IMR-90 (cell line): ENCODE results near the gene HSD17B3. TPM values are rescaled to one million over a fixed set of nuclear protein-coding genes. Genes with fewer than 3 reads are reported as not detected.

Experiments
- ATAC-seq: fragments of 200-7000 bp; cut with Tn5 transposase; 2 replicates; pipeline ENCODE4 v1.9.1; 2020; ENCODE audit warnings: low read depth, mild to moderate bottlenecking, moderate library complexity
- BruUV-seq: library from RNA; stranded (reverse); fragments of 400-500 nt; replicated peaks from 2 replicates; lab custom pipeline; 2021; lab: Mats Ljungman, UMichigan
- CTCF ChIA-PET: fragments of 300-600 bp; formaldehyde crosslinking; extraction: SDS; loops from one replicate; lab custom pipeline; 2021; ENCODE audit warnings: antibody characterized with exemption; lab: Yijun Ruan, JAX
- POLR2A ChIA-PET: fragments of 300-600 bp; sonication (Branson Sonifier 250); formaldehyde crosslinking; loops from one replicate; lab custom pipeline; 2022; ENCODE audit warnings: antibody characterized with exemption; ENCODE audit not compliant: unreplicated experiment; lab: Charles Lee
- DNase-seq: peaks from one replicate; pipeline ENCODE4 v3.0.0; 2013
- H2AFZ ChIP-seq: replicated peaks from 2 replicates; pipeline ENCODE3; 2013; ENCODE audit warnings: low read length, mild to moderate bottlenecking; ENCODE audit not compliant: poor library complexity
- H2AK5ac ChIP-seq: 2 replicates; pipeline ENCODE4 v1.6.1; 2013; ENCODE audit warnings: low read depth, low read length, inconsistent platforms
- H2AK9ac ChIP-seq: replicated peaks from 2 replicates; pipeline ENCODE3; 2013; ENCODE audit warnings: mild to moderate bottlenecking, low read depth, low read length, moderate library complexity; ENCODE audit not compliant: poor library complexity
- H2BK120ac ChIP-seq: 2 replicates; pipeline ENCODE4 v1.6.1; 2013; ENCODE audit warnings: low read depth, low read length, inconsistent platforms
- H2BK15ac ChIP-seq: 3 replicates; pipeline ENCODE4 v1.6.1; 2013; ENCODE audit warnings: low read depth, low read length, inconsistent platforms
- H2BK20ac ChIP-seq: 2 replicates; pipeline ENCODE4 v1.6.1; 2013; ENCODE audit warnings: low read depth, mild to moderate bottlenecking, inconsistent platforms, low read length, moderate library complexity
- H2BK5ac ChIP-seq: 2 replicates; pipeline ENCODE4 v1.6.1; 2013; ENCODE audit warnings: mild to moderate bottlenecking, low read depth, low read length, inconsistent platforms; ENCODE audit not compliant: poor library complexity, severe bottlenecking
- H3K14ac ChIP-seq: replicated peaks from 2 replicates; pipeline ENCODE4 v1.6.1; 2013; ENCODE audit warnings: low read depth, low read length, inconsistent platforms
- H3K18ac ChIP-seq: 2 replicates; pipeline ENCODE4 v1.6.1; 2013; ENCODE audit warnings: low read depth, low read length, control low read depth
- H3K23ac ChIP-seq: 2 replicates; pipeline ENCODE4 v1.6.1; 2013; ENCODE audit warnings: low read depth, low read length, inconsistent platforms
- H3K27ac ChIP-seq: 2 replicates; pipeline ENCODE4 v1.5.1; 2013; ENCODE audit warnings: mild to moderate bottlenecking, control low read depth, low read length; ENCODE audit not compliant: insufficient read depth
- H3K27me3 ChIP-seq: 2 replicates; pipeline ENCODE4 v1.6.1; 2013; ENCODE audit warnings: low read length; ENCODE audit not compliant: control insufficient read depth, insufficient read depth
- H3K36me3 ChIP-seq: 2 replicates; pipeline ENCODE4 v1.6.1; 2013; ENCODE audit warnings: low read length, mixed read lengths; ENCODE audit not compliant: control insufficient read depth, insufficient read depth
- H3K4ac ChIP-seq: 2 replicates; pipeline ENCODE4 v1.6.1; 2013; ENCODE audit warnings: low read depth, low read length, inconsistent platforms
- H3K4me1 ChIP-seq: 2 replicates; pipeline ENCODE4 v1.6.1; 2013; ENCODE audit warnings: low read length, mixed read lengths; ENCODE audit not compliant: control insufficient read depth, insufficient read depth
- H3K4me2 ChIP-seq: 2 replicates; pipeline ENCODE4 v1.6.1; 2013; ENCODE audit warnings: low read depth, mild to moderate bottlenecking, control low read depth, low read length, moderate library complexity
- H3K4me3 ChIP-seq: 2 replicates; pipeline ENCODE4 v1.5.1; 2013; ENCODE audit warnings: low read depth, mild to moderate bottlenecking, control low read depth, low read length, moderate library complexity; ENCODE audit not compliant: insufficient read depth
- H3K56ac ChIP-seq: 2 replicates; pipeline ENCODE4 v1.6.1; 2013; ENCODE audit warnings: low read length, inconsistent platforms; ENCODE audit not compliant: insufficient read depth; ENCODE audit errors: extremely low read depth
- H3K79me1 ChIP-seq, 2 experiments: 2 replicates each; pipeline ENCODE4 v1.6.1; 2013; ENCODE audit warnings: low read length in 2 of 2, inconsistent platforms in 1 of 2, low read depth in 1 of 2
- H3K9ac ChIP-seq: 2 replicates; pipeline ENCODE4 v1.6.1; 2013; ENCODE audit warnings: low read depth, low read length, control low read depth
- H3K9me1 ChIP-seq: 2 replicates; pipeline ENCODE4 v1.6.1; 2013; ENCODE audit warnings: low read length, inconsistent platforms; ENCODE audit not compliant: insufficient read depth
- H3K9me3 ChIP-seq: 2 replicates; pipeline ENCODE4 v1.6.1; 2013; ENCODE audit warnings: low read length; ENCODE audit not compliant: control insufficient read depth, insufficient read depth
- H4K20me1 ChIP-seq: 2 replicates; pipeline ENCODE4 v1.6.1; 2013; ENCODE audit warnings: low read length, inconsistent platforms; ENCODE audit not compliant: insufficient read depth
- H4K5ac ChIP-seq: 2 replicates; pipeline ENCODE4 v1.6.1; 2013; ENCODE audit warnings: mild to moderate bottlenecking, low read depth, low read length, control low read depth
- H4K8ac ChIP-seq, 2 experiments: 2 replicates each; pipeline ENCODE4 v1.6.1; 2013; ENCODE audit warnings: low read depth in 2 of 2, low read length in 2 of 2, control low read depth in 1 of 2, inconsistent platforms in 1 of 2
- H4K91ac ChIP-seq: 2 replicates; pipeline ENCODE4 v1.6.1; 2013; ENCODE audit warnings: low read depth, low read length, inconsistent platforms; ENCODE audit not compliant: insufficient read depth
- BHLHE40 ChIP-seq: fragments of 150-350 bp; IDR thresholded peaks from 2 replicates; pipeline ENCODE4 v1.6.1; 2016; ENCODE audit warnings: mild to moderate bottlenecking, low read depth, low read length
- CEBPB ChIP-seq: IDR thresholded peaks from 2 replicates; pipeline ENCODE4 v1.6.1; 2012; ENCODE audit warnings: low read depth, low read length, improper control_type of control experiment
- CHD1 ChIP-seq: IDR thresholded peaks from 2 replicates; pipeline ENCODE4 v1.6.1; 2012; ENCODE audit warnings: low read depth, low read length, improper control_type of control experiment
- CTCF ChIP-seq: conservative IDR thresholded peaks from 2 replicates; pipeline ENCODE4 v1.5.1; 2012; ENCODE audit warnings: mild to moderate bottlenecking, low read depth, low read length, improper control_type of control experiment
- FOS ChIP-seq: fragments of 150-350 bp; IDR thresholded peaks from 2 replicates; pipeline ENCODE4 v1.6.1; 2016; ENCODE audit warnings: low read depth, low read length
- MAFK ChIP-seq: IDR thresholded peaks from 2 replicates; pipeline ENCODE4 v1.6.1; 2012; ENCODE audit warnings: low read depth, low read length, improper control_type of control experiment
- MAZ ChIP-seq: IDR thresholded peaks from 2 replicates; pipeline ENCODE4 v1.6.1; 2012; ENCODE audit warnings: low read depth, mild to moderate bottlenecking, low read length, improper control_type of control experiment, moderate library complexity, borderline replicate concordance
- MXI1 ChIP-seq: IDR thresholded peaks from 2 replicates; pipeline ENCODE4 v1.6.1; 2012; ENCODE audit warnings: low read depth, mild to moderate bottlenecking, low read length, moderate library complexity, borderline replicate concordance
- NFE2L2 ChIP-seq: fragments of 150-350 bp; IDR thresholded peaks from 2 replicates; pipeline ENCODE4 v1.6.1; 2016; ENCODE audit warnings: low read depth, mild to moderate bottlenecking, low read length
- POLR2A ChIP-seq: IDR thresholded peaks from 2 replicates; pipeline ENCODE4 v1.6.1; 2012; ENCODE audit warnings: mild to moderate bottlenecking, low read depth, low read length
- RAD21 ChIP-seq: IDR thresholded peaks from 2 replicates; pipeline ENCODE4 v1.6.1; 2012; ENCODE audit warnings: low read length, improper control_type of control experiment
- RCOR1 ChIP-seq: IDR thresholded peaks from 2 replicates; pipeline ENCODE4 v1.6.1; 2012; ENCODE audit warnings: mild to moderate bottlenecking, low read length, improper control_type of control experiment; ENCODE audit not compliant: insufficient replicate concordance
- RFX5 ChIP-seq: IDR thresholded peaks from 2 replicates; pipeline ENCODE4 v1.8.0; 2012; ENCODE audit warnings: low read depth, mild to moderate bottlenecking, low read length, moderate library complexity
- SMC3 ChIP-seq: fragments of 150-350 bp; IDR thresholded peaks from 2 replicates; pipeline ENCODE4 v1.6.1; 2016; ENCODE audit warnings: low read depth, mild to moderate bottlenecking, antibody characterized with exemption, low read length, moderate library complexity
- USF2 ChIP-seq: fragments of 150-350 bp; IDR thresholded peaks from 2 replicates; pipeline ENCODE4 v1.6.1; 2017; ENCODE audit warnings: mild to moderate bottlenecking, antibody characterized with exemption, low read length, low read depth
- WGBS, 2 experiments: methylation state at CpG; one replicate each; pipeline versions ENCODE4 v1.1.5 to v1.1.7; 2013; ENCODE audit warnings: missing lambda C conversion rate in 2 of 2; ENCODE audit not compliant: insufficient read length in 1 of 2; ENCODE audit errors: extremely low coverage in 2 of 2; 5-methylcytosine and 5-hydroxymethylcytosine counted together
- dilution Hi-C: fragments of 300-500 bp; cut with HindIII; formaldehyde crosslinking; loops from one replicate; pipeline ENCODE4 v1.14.3; 2018; ENCODE audit warnings: low sequenced_read_pairs; ENCODE audit not compliant: unreplicated experiment
- in situ Hi-C: fragments of 300-500 bp; cut with MboI; formaldehyde crosslinking; loops from 3 replicates; pipeline ENCODE4 v1.14.3; 2019; ENCODE audit warnings: low sequenced_read_pairs, inconsistent platforms, mixed read lengths
- intact Hi-C: fragments of 100-400 bp; cut with micrococcal nuclease; formaldehyde crosslinking; loops from 2 replicates; pipeline ENCODE4 v1.10.0; 2022
- polyA plus RNA-seq, 3 experiments: library from polyadenylated mRNA; depleted of rRNA; stranded (reverse); fragments of >200 nt; gene quantifications; 2 replicates each; pipeline ENCODE4 v1.2.3, GENCODE V29; 2012; ENCODE audit warnings: low replicate concordance in 1 of 3
- total RNA-seq: library from RNA; depleted of rRNA; stranded (reverse); fragments of >200 nt; gene quantifications from 2 replicates; pipeline ENCODE4 v1.2.3, GENCODE V29; 2012

Gene HSD17B3
- total and polyA plus RNA-seq, 2 of the 4 experiments (the other 2 are of a cell fraction), result 0.18 TPM; not detected in 1

- Histone ChIP-seq H3K56ac (no peak overlapping the region), H3K79me1 (no peaks in the 10 kb centered on the region), H2BK15ac (no peak overlapping the region), H4K8ac (no peak overlapping the region), H3K23ac (no peak overlapping the region), H3K14ac (no peak overlapping the region), H4K20me1 (no peaks in the 10 kb centered on the region), H2AK5ac (no peak overlapping the region), H3K18ac (no peak overlapping the region), H2AK9ac (no peak overlapping the region), H2AFZ (no peak overlapping the region), H3K27me3 (peaks cover 35% of the 10 kb centered on the region), H3K4me1 (peaks cover 2% of the 10 kb centered on the region; the same call in 1 of the 2 replicates), H3K4me3 (no peak overlapping the region), H3K36me3 (no peaks in the 10 kb centered on the region), H4K91ac (no peak overlapping the region), H2BK5ac (no peak overlapping the region), H3K9me1 (no peaks in the 10 kb centered on the region), H3K27ac (no peak overlapping the region), H4K5ac (no peak overlapping the region), H3K9me3 (no peaks in the 10 kb centered on the region), H2BK20ac (no peak overlapping the region), H3K9ac (no peak overlapping the region), H3K4ac (no peak overlapping the region), H2BK120ac (no peak overlapping the region), H3K4me2 (no peak overlapping the region)
- DNase-seq (no peak), ATAC-seq (no peak)
- in situ Hi-C loops (loop anchor here (10.0 to 25.0 kb wide), 3 partner anchors 479 to 1551 kb away; no protein-coding TSS in a partner anchor), dilution Hi-C loops (no loop called here), intact Hi-C loops (loop anchor here (5.0 to 10.0 kb wide), 6 partner anchors 191 to 1084 kb away; partner anchors contain the start of genes ERCC6L2 and FANCC)
- ChIA-PET CTCF (no interaction called here), POLR2A (interaction anchor here (0.6 kb wide), 2 partner anchors 1010 to 1212 kb away, joined by 3 read pairs; no protein-coding TSS in a partner anchor)
- no TSS peak for BruUV-seq
- TF ChIP-seq BHLHE40, result no peak
- TF ChIP-seq NFE2L2, result no peak
- TF ChIP-seq CHD1, result no peak
- TF ChIP-seq SMC3, result no peak
- TF ChIP-seq RAD21, result no peak
- TF ChIP-seq CTCF, result no peak
- TF ChIP-seq FOS, result no peak
- TF ChIP-seq MXI1, result no peak
- TF ChIP-seq MAFK, result no peak
- TF ChIP-seq RCOR1, result no peak
- no peak for TF ChIP-seq MAZ
- no peak for TF ChIP-seq USF2
- no peak for TF ChIP-seq CEBPB
- TF ChIP-seq POLR2A, result no peak
- TF ChIP-seq RFX5, result no peak
- WGBS, 2 experiments, result no CpG with 5 or more reads among the region's 2 CpGs
Measured at GRCh38 chr9:96215841-96216240, 86.1 kb downstream of the HSD17B3 start.
